ENCODE measurements around the gene DDX17.

Gene DDX17

DNA sequence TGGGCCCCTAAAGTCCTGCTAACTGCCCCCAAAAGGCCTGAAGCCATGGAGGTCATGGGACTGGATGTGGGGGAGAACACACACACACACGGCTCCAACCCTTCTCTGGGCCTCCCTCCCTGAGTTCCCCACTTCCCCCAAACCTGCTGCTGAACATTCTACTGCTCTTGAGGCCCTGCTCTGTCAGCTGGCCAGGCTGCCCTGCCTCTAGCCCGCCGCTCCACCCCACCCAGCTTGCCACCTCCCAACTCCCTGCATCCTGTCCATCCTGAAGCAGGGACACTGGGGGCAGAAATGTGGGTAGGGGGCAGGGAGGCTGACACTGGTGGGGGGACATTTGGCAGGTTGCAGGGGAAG lies 52.1 kb downstream of the DDX17 start:
- ATAC-seq (replicated peaks) (peak; percentile 13 to 17), DNase-seq (no peak)
- peaks cover 78 to 86% of the 10 kb centered on the region in 2 donors for H3K27me3 Mint-ChIP-seq
- peak overlapping the region; percentile 79 to 84 for H3K4me3 Mint-ChIP-seq
- no peaks in the 10 kb centered on the region for H3K9me3 Mint-ChIP-seq
- no peak overlapping the region for H3K27ac Mint-ChIP-seq
- no peaks in the 10 kb centered on the region for H3K36me3 Mint-ChIP-seq
- H3K4me1 Mint-ChIP-seq = peaks cover 9 to 14% of the 10 kb centered on the region in 2 donors

- peaks cover 9 to 14% of the 10 kb centered on the region in 2 donors for H3K4me1 Mint-ChIP-seq
- H3K4me3 Mint-ChIP-seq = no peak overlapping the region
- H3K27ac Mint-ChIP-seq = no peak overlapping the region
- peaks cover 70 to 86% of the 10 kb centered on the region in 2 donors for H3K27me3 Mint-ChIP-seq
- no peak for ATAC-seq (replicated peaks)
- no peak for DNase-seq
- no peaks in the 10 kb centered on the region for H3K36me3 Mint-ChIP-seq
- H3K9me3 Mint-ChIP-seq = no peaks in the 10 kb centered on the region
These were observed 52.9 kb downstream of the DDX17 start for GRCh38 chr22:38453066-38453672.

GRCh38 chr22:38452373-38453065 lies 53.6 kb downstream of the DDX17 start:
- DNase-seq (no peak), ATAC-seq (replicated peaks) (no peak)
- Mint-ChIP-seq H3K27me3 (peaks cover 64 to 85% of the 10 kb centered on the region in 2 donors), H3K4me3 (no peak overlapping the region), H3K27ac (no peak overlapping the region), H3K4me1 (peaks cover 9 to 14% of the 10 kb centered on the region in 2 donors), H3K36me3 (no peaks in the 10 kb centered on the region), H3K9me3 (no peaks in the 10 kb centered on the region)

GRCh38 chr22:38451864-38452263 lies 54.2 kb downstream of the DDX17 start:
- H3K27me3 Mint-ChIP-seq = peaks cover 57 to 82% of the 10 kb centered on the region in 2 donors
- H3K9me3 Mint-ChIP-seq = no peaks in the 10 kb centered on the region
- no peaks in the 10 kb centered on the region for H3K36me3 Mint-ChIP-seq
- H3K4me1 Mint-ChIP-seq = peaks cover 9 to 13% of the 10 kb centered on the region in 2 donors
- no peak overlapping the region for H3K4me3 Mint-ChIP-seq
- DNase-seq (no peak), ATAC-seq (replicated peaks) (no peak)
- H3K27ac Mint-ChIP-seq = no peak overlapping the region

GRCh38 chr22:38451404-38451803 lies 54.7 kb downstream of the DDX17 start:
- Mint-ChIP-seq H3K27me3 (peaks cover 52 to 78% of the 10 kb centered on the region in 2 donors), H3K4me1 (peaks cover 8 to 9% of the 10 kb centered on the region in 2 donors), H3K4me3 (no peak overlapping the region), H3K36me3 (no peaks in the 10 kb centered on the region), H3K9me3 (no peaks in the 10 kb centered on the region), H3K27ac (no peak overlapping the region)
- ATAC-seq (replicated peaks) (no peak), DNase-seq (no peak)

DNA sequence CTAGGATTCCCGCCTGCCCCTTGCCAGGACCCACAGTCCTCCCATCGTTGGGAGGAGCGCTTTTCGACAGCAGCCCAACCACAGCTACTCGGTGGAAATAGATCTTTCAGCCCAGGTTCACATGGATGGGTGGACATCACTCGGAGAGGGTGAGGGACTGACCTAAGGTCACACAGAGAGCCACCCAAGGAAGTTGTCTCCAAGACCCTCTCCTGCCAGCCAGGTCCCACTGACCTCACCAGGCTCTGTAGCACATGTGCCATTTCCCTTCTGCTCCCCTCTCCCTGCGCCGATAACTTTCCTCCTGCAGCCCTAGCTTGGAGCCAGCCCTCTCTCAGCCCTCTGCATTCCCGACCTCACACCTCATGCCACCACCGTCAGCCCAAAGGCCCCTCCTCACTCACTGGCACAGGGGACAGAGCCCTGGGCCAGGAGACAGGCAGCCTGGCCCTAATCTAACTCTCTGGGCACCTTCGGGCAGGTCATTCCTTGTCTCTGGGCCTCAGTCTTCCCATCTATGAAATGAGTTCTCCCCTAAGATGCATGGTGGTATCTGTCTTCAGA lies 55.8 kb downstream of the DDX17 start:
- H3K27me3 Mint-ChIP-seq = peaks cover 50 to 83% of the 10 kb centered on the region in 2 donors

DNA sequence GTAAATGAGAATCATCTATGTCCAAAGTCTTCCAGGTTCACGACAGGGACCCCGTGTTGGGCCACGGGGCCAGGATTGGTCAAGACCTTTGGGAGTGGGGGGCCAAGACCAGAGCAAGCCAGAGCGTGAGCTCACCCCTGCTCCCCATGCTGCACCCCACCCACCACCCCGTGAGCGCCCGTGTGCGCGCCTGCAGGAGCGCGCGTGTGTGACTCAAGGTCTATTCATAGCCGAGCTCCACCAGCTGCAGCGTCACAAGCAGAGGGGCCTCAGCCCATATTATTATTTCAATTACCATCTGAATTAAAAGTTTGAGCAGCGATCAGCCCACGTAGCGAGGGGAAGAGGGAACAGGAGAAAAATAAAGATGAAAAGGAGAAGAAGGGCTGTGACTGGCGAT lies 56.3 kb downstream of the DDX17 start:
- DNase-seq = no peak
- Mint-ChIP-seq H3K4me1 (peaks cover 7 to 9% of the 10 kb centered on the region in 2 donors), H3K27me3 (peaks cover 53 to 89% of the 10 kb centered on the region in 2 donors), H3K27ac (no peak overlapping the region), H3K9me3 (no peaks in the 10 kb centered on the region), H3K36me3 (no peaks in the 10 kb centered on the region), H3K4me3 (no peak overlapping the region)
- no peak for ATAC-seq (replicated peaks)

More for the DNA sequence above, 55.8 kb downstream of the DDX17 start:
- Mint-ChIP-seq H3K4me1 (peaks cover 7 to 9% of the 10 kb centered on the region in 2 donors), H3K27ac (no peak overlapping the region), H3K36me3 (no peaks in the 10 kb centered on the region), H3K9me3 (no peaks in the 10 kb centered on the region), H3K4me3 (no peak overlapping the region)
- no peak for DNase-seq
- no peak for ATAC-seq (replicated peaks)

- Mint-ChIP-seq H3K36me3 (no peaks in the 10 kb centered on the region), H3K27ac (no peak overlapping the region), H3K27me3 (peaks cover 49 to 89% of the 10 kb centered on the region in 2 donors), H3K9me3 (no peaks in the 10 kb centered on the region), H3K4me1 (peaks cover 3 to 4% of the 10 kb centered on the region in 2 donors), H3K4me3 (no peak overlapping the region)
- DNase-seq = no peak
- no peak for ATAC-seq (replicated peaks)
These were observed 57.0 kb downstream of the DDX17 start for GRCh38 chr22:38448945-38449745.

DNA sequence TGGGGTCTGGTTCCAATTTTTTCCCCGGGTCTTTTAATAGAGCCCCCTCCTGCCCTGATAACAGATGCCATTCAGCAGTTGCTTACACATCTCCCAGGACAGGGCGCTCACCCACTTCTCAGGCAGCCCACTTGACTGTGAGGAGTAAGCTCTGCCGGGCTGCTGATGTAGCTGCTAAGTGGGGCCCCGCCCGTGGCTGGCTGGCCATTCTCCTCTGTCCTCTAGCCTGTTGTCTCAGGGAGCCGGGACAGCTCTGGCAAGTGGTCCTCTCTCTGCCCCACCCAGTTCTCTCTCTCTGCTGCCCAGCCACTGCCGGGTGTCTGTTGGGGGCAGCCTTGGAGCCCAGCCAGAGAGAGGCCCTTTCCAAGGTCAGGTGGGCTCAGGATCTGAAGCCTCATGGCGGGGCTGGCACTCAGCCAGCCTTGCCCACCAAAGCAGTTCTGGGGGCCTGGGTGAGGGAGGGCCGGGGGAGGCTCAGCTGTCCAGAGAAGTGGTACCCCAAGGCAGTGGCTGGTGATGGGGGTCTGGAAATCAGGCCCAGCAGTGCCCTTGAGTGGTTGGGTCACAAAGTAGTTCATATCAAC lies 60.0 kb downstream of the DDX17 start:
- ATAC-seq (replicated peaks) (no peak), DNase-seq (no peak)
- Mint-ChIP-seq H3K27me3 (peaks cover 29 to 73% of the 10 kb centered on the region in 2 donors), H3K9me3 (no peaks in the 10 kb centered on the region), H3K36me3 (no peaks in the 10 kb centered on the region), H3K27ac (no peak overlapping the region), H3K4me3 (no peak overlapping the region), H3K4me1 (no peaks in the 10 kb centered on the region)

DNA sequence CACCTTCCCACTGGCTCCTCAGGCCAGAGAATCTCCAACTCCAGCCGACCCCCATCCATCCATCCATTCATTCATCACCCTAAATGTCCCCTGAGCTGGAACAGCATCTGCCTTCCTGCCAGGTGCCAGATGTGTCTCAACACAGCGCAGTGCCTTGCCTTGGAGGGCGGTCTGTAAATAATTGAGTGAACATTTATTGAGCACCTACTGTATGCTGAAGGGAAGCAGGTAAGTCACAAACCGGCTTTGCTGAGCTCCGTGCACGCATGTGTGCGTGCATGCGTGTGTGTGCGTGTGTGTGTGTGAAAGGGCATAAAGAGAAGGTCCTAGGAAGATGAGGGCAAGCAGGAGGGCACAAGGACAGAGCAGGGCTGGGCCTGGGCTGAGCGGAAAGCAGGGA lies 61.3 kb downstream of the DDX17 start:
- Mint-ChIP-seq H3K9me3 (no peaks in the 10 kb centered on the region), H3K4me1 (no peaks in the 10 kb centered on the region), H3K36me3 (no peaks in the 10 kb centered on the region), H3K4me3 (no peak overlapping the region), H3K27ac (no peak overlapping the region), H3K27me3 (peaks cover 23 to 66% of the 10 kb centered on the region in 2 donors)
- ATAC-seq (replicated peaks) = no peak
- no peak for DNase-seq

- DNase-seq = no peak
- Mint-ChIP-seq H3K4me1 (no peaks in the 10 kb centered on the region), H3K36me3 (no peaks in the 10 kb centered on the region), H3K4me3 (no peak overlapping the region), H3K27ac (no peak overlapping the region), H3K27me3 (peaks cover 20 to 60% of the 10 kb centered on the region in 2 donors), H3K9me3 (no peaks in the 10 kb centered on the region)
- ATAC-seq (replicated peaks) = no peak
These were observed 62.2 kb downstream of the DDX17 start for GRCh38 chr22:38443628-38444521.

GRCh38 chr22:38442967-38443627 lies 63.0 kb downstream of the DDX17 start:
- H3K27ac Mint-ChIP-seq = no peak overlapping the region
- ATAC-seq (replicated peaks) (no peak), DNase-seq (no peak)
- peaks cover 20 to 59% of the 10 kb centered on the region in 2 donors for H3K27me3 Mint-ChIP-seq
- no peaks in the 10 kb centered on the region for H3K9me3 Mint-ChIP-seq
- no peak overlapping the region for H3K4me3 Mint-ChIP-seq
- H3K4me1 Mint-ChIP-seq = no peaks in the 10 kb centered on the region
- no peaks in the 10 kb centered on the region for H3K36me3 Mint-ChIP-seq

All from stimulated activated naive B cell treated with anti-CD40 and anti-IgM and Interleukin-4, amounts not matched to agents 10 μg/mL and 1 μg/mL and 100 μg/mL, for 72 hours (primary cell).